ENCODE results near the gene CNTNAP2.

DNA sequence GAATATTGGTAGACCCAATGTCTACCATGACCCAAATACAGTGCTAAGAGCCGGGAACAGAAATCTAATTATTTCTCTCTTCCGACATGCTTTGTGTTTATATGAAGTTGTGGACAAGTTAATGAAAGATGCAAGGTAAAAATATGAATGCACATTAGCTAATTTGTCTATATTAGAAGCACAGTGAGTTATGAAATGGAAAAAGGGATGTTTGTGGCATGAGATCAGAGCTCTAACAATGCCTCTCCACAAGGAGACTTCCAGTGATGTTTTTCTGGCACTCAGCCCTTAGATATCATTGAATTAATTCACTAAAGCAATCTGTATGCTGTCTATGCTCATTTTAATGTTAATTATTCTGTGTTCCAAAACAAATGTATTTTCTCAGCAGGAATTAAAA lies 897.2 kb downstream of the CNTNAP2 start:
- TF ChIP-seq POLR2AphosphoS5 (IDR thresholded peaks at IDR 0.05; ENCODE audit: borderline replicate concordance, low read depth, low read length) (no peak), EZH2 (IDR thresholded peaks at IDR 0.05) (no peak)
